ENCODE measurements around the gene NAGLU. TPM values are rescaled to one million over a fixed set of nuclear protein-coding genes. Genes with fewer than 3 reads are reported as not detected.
A peak's percentile ranks its signal among the peaks of the same experiment; 100 is the strongest.
"Not testable (repeated sequence)": the region's sequence is repeated elsewhere in the genome, so short reads cannot be mapped to it uniquely, and the experiment has no call there.

Gene NAGLU
- total RNA-seq, 4 donors from 2014 or later, result 16.4 to 30.1 (median 24.1) TPM

DNA sequence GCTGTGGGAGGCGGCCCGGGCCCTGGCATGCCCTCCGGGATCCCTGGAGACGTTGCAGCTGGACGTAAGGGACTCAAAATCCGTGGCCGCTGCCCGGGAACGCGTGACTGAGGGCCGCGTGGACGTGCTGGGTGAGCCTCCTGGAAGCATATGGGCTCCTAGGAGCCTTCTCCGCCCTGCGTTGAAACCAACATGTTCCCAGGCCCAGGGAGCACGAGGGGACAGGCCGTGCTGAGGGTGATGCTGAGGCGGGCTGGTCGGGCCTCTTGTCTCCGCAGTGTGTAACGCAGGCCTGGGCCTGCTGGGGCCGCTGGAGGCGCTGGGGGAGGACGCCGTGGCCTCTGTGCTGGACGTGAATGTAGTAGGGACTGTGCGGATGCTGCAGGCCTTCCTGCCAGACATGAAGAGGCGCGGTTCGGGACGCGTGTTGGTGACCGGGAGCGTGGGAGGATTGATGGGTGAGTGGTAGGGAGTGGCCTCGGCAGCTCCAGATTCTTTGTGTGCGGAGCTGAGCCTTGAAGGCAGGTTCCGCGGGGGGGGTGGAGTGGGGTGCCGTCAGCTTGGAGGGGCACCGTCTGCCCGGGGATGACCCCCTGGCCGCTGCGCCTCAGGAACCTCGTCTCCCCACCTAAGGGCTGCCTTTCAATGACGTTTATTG, 17.2 kb downstream of the NAGLU start:
- in situ Hi-C loops (cut with MboI; ENCODE audit: low sequenced_read_pairs in 4 of 4), result no loop called here
- TF ChIP-seq POLR2A (IDR thresholded peaks at IDR 0.05), result no peak
- TF ChIP-seq, protein P1, sequence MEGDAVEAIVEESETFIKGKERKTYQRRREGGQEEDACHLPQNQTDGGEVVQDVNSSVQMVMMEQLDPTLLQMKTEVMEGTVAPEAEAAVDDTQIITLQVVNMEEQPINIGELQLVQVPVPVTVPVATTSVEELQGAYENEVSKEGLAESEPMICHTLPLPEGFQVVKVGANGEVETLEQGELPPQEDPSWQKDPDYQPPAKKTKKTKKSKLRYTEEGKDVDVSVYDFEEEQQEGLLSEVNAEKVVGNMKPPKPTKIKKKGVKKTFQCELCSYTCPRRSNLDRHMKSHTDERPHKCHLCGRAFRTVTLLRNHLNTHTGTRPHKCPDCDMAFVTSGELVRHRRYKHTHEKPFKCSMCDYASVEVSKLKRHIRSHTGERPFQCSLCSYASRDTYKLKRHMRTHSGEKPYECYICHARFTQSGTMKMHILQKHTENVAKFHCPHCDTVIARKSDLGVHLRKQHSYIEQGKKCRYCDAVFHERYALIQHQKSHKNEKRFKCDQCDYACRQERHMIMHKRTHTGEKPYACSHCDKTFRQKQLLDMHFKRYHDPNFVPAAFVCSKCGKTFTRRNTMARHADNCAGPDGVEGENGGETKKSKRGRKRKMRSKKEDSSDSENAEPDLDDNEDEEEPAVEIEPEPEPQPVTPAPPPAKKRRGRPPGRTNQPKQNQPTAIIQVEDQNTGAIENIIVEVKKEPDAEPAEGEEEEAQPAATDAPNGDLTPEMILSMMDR (IDR thresholded peaks at IDR 0.05 in 4 of 5, conservative IDR thresholded peaks at IDR 0.05 in 1 of 5), result no peak
- Histone ChIP-seq H3K27ac (peak overlapping the region in 3 of 4 donors; percentile 89 to 91 (median 90)), H3K27me3 (no peaks in the 10 kb centered on the region), H3K9me3 (no peaks in the 10 kb centered on the region), H3K4me1 (peaks cover 13 to 21% of the 10 kb centered on the region in 2 donors), H3K4me3 (peak overlapping the region in 2 of 4 donors; percentile 73 to 97), H3K36me3 (no peaks in the 10 kb centered on the region)
- no peak for DNase-seq
- intact Hi-C loops (cut with DNase I; ENCODE audit: low total_unique reads), result no loop called here
- ATAC-seq, result no peak

GRCh38 chr17:42553866-42554249, 17.8 kb downstream of the NAGLU start:
- intact Hi-C loops (cut with DNase I; ENCODE audit: low total_unique reads), result loop anchor here (2.0 kb wide), 1 partner anchor 17 kb away; the partner anchor contains the start of gene NAGLU
- ATAC-seq (peak; percentile 12 to 32), DNase-seq (no peak)
- no peaks in the 10 kb centered on the region for H3K27me3 ChIP-seq
- in situ Hi-C loops (cut with MboI; ENCODE audit: low sequenced_read_pairs in 4 of 4), result no loop called here
- H3K27ac ChIP-seq, result peak overlapping the region; percentile 87 to 91 (median 90)
- TF ChIP-seq, protein P1 (IDR thresholded peaks at IDR 0.05 in 4 of 5, conservative IDR thresholded peaks at IDR 0.05 in 1 of 5), result no peak
- no peak for TF ChIP-seq POLR2A (IDR thresholded peaks at IDR 0.05)
- peak overlapping the region; percentile 73 to 97 (median 94) for H3K4me3 ChIP-seq
- peaks cover 13 to 18% of the 10 kb centered on the region in 2 donors for H3K4me1 ChIP-seq
- H3K9me3 ChIP-seq, result no peaks in the 10 kb centered on the region
- H3K36me3 ChIP-seq, result no peaks in the 10 kb centered on the region

- H3K9me3 ChIP-seq, result no peaks in the 10 kb centered on the region
- H3K4me1 ChIP-seq, result peaks cover 13 to 18% of the 10 kb centered on the region in 2 donors
- H3K27me3 ChIP-seq, result no peaks in the 10 kb centered on the region
- H3K4me3 ChIP-seq, result peak overlapping the region; percentile 73 to 97 (median 94)
- H3K36me3 ChIP-seq, result no peaks in the 10 kb centered on the region
- H3K27ac ChIP-seq, result peak overlapping the region; percentile 87 to 91 (median 90)
- DNase-seq (peak; percentile 76 to 78), ATAC-seq (peak; percentile 89)
- intact Hi-C loops (cut with DNase I; ENCODE audit: low total_unique reads), result loop anchor here (2.0 kb wide), 1 partner anchor 18 kb away; the partner anchor contains the start of gene NAGLU
- TF ChIP-seq, protein P1 (IDR thresholded peaks at IDR 0.05 in 4 of 5, conservative IDR thresholded peaks at IDR 0.05 in 1 of 5), result no peak
- peak; percentile 72 for TF ChIP-seq POLR2A (IDR thresholded peaks at IDR 0.05)
- in situ Hi-C loops (cut with MboI; ENCODE audit: low sequenced_read_pairs in 4 of 4), result no loop called here
These were observed 18.4 kb downstream of the NAGLU start for GRCh38 chr17:42554250-42555121.

- Histone ChIP-seq H3K4me3 (peak overlapping the region; percentile 73 to 97 (median 94)), H3K4me1 (peaks cover 13 to 18% of the 10 kb centered on the region in 2 donors), H3K27ac (peak overlapping the region; percentile 87 to 91 (median 90)), H3K9me3 (no peaks in the 10 kb centered on the region), H3K36me3 (no peaks in the 10 kb centered on the region), H3K27me3 (no peaks in the 10 kb centered on the region)
- ATAC-seq (no peak), DNase-seq (no peak)
- intact Hi-C loops (cut with DNase I; ENCODE audit: low total_unique reads), result loop anchor here (2.0 kb wide), 1 partner anchor 18 kb away; the partner anchor contains the start of gene NAGLU
- TF ChIP-seq POLR2A (IDR thresholded peaks at IDR 0.05), result no peak
- TF ChIP-seq, protein P1 (IDR thresholded peaks at IDR 0.05 in 4 of 5, conservative IDR thresholded peaks at IDR 0.05 in 1 of 5), result no peak
- in situ Hi-C loops (cut with MboI; ENCODE audit: low sequenced_read_pairs in 4 of 4), result no loop called here
These were observed 19.1 kb downstream of the NAGLU start for GRCh38 chr17:42555122-42555622.

DNA sequence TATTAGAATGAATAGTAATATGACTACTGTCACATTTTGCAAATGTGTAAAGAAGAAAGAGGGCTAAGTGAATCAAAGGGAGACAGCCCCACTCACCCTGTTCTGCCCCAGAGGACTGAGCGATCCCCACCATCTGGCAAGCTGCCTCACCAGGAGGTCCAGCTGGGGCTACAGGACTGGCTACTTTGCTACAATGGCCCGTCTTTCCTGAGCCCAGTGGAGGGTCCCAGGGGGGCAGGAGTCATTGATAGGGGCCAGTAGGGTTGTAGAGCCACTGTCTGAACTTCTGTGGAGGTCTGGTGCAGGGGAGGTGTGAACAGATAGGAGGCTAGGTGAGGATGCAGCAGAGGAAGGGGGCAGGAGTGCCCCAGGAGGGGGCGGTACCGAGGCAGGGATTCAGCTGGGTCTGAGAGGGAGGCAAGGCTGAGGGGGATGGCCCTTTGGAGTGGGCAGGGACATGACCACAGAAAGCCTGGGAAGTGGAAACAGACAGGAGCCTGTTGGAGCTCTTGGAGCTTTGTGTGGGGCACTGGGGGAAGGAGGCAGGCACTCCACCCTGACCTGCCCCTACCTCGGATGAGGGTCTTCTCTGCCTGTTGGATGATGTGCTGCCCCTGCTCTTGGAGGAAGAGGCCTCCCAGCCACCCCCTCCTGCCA, 20.0 kb downstream of the NAGLU start:
- DNase-seq; H3K9me3 ChIP-seq; in situ Hi-C loops (cut with MboI; ENCODE audit: low sequenced_read_pairs in 4 of 4); H3K27me3 ChIP-seq; H3K4me3 ChIP-seq; H3K36me3 ChIP-seq; ATAC-seq: not testable (repeated sequence)
- intact Hi-C loops (cut with DNase I; ENCODE audit: low total_unique reads), result loop anchor here (2.0 kb wide), 1 partner anchor 19 kb away; the partner anchor contains the start of gene NAGLU
- H3K27ac ChIP-seq, result peak overlapping the region in 1 of 4 donors; percentile 91
- peaks cover 13 to 18% of the 10 kb centered on the region in 2 donors for H3K4me1 ChIP-seq
